GM12878 (cell line): ENCODE measurements around the gene TNFRSF14.

ENCODE experiments used
- IKZF1 ChIP-seq: fragments of 450-650 bp; conservative IDR thresholded peaks from 2 replicates; pipeline ENCODE4 v1.6.1; 2017; ENCODE audit warnings: antibody characterized with exemption, mild to moderate bottlenecking
- SMAD5 ChIP-seq: IDR thresholded peaks from 2 replicates; pipeline ENCODE4 v1.6.1; 2016; ENCODE audit warnings: antibody characterized with exemption, low read depth
- TF ChIP-seq, protein P1 (sequence below), 3 experiments: IDR thresholded peaks in 2 of 3; conservative IDR thresholded peaks in 1 of 3; 2 replicates each; pipeline ENCODE4 v1.5.1; 2011; ENCODE audit warnings: low read depth in 3 of 3, low read length in 3 of 3, mild to moderate bottlenecking in 3 of 3, control low read depth in 2 of 3, moderate library complexity in 2 of 3, inconsistent platforms in 1 of 3, mixed read lengths in 1 of 3; ENCODE audit not compliant: control insufficient read depth in 2 of 3, insufficient read depth in 1 of 3; ENCODE audit errors: extremely low read depth in 1 of 3

DNA sequence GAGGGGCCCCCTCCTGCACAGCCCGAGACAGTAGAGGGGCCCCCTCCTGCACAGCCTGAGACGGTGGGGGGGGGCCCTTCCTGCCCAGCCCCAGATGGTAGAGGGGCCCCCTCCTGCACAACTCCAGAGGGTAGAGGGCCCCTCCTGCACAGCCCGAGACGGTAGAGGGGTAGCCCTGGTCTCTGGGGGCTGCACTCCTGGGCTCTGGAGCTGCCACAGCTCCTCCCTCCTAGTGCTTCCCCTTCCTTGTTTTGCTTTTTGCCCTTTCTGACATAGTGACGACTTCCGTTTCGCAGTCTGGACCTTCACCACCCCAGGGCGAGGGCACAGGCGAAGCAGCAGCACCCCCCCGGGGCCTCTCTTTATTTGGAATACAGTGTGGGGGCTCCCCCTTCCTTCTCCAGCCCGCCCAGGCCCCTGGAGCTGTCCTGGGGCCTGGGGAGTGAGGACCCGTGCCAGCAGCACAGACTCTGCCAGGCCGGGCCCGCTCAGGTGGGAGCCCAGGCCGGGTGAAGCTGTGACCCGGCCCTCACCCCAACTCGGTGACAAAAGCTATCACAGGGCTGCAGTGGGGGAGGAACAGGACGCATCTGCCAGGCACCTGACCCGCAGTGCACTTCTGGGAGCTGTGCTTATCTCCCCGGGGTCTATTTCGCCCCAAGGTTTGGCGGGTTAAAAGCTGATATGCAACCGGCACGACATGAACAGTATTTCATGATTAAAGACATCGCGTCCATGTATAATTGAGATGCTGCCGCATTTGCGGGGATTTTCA lies 29.3 kb downstream of the TNFRSF14 start:
- TF ChIP-seq, protein P1, sequence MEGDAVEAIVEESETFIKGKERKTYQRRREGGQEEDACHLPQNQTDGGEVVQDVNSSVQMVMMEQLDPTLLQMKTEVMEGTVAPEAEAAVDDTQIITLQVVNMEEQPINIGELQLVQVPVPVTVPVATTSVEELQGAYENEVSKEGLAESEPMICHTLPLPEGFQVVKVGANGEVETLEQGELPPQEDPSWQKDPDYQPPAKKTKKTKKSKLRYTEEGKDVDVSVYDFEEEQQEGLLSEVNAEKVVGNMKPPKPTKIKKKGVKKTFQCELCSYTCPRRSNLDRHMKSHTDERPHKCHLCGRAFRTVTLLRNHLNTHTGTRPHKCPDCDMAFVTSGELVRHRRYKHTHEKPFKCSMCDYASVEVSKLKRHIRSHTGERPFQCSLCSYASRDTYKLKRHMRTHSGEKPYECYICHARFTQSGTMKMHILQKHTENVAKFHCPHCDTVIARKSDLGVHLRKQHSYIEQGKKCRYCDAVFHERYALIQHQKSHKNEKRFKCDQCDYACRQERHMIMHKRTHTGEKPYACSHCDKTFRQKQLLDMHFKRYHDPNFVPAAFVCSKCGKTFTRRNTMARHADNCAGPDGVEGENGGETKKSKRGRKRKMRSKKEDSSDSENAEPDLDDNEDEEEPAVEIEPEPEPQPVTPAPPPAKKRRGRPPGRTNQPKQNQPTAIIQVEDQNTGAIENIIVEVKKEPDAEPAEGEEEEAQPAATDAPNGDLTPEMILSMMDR (IDR thresholded peaks at IDR 0.05 in 2 of 3, conservative IDR thresholded peaks at IDR 0.05 in 1 of 3; ENCODE audit: control insufficient read depth in 2 of 3, extremely low read depth in 1 of 3, insufficient read depth in 1 of 3, low read depth in 3 of 3, low read length in 3 of 3): peak in 1 of 3 experiments; percentile 35; a peak in 2 of 6 replicates
- TF ChIP-seq SMAD5 (no peak), IKZF1 (peak; percentile 87)
